GM12878 (cell line): ENCODE measurements around the gene CALN1. TPM values are rescaled to one million over a fixed set of nuclear protein-coding genes. Genes with fewer than 3 reads are reported as not detected.

Source experiments
- ATAC-seq: fragments of 200-7000 bp; cut with Tn5 transposase; 3 replicates; pipeline ENCODE4 v1.9.1; 2020; ENCODE audit warnings: mild to moderate bottlenecking, moderate library complexity
- BruUV-seq: library from RNA; stranded (reverse); fragments of 400-500 nt; replicated peaks from 2 replicates; lab custom pipeline; 2021; lab: Mats Ljungman, UMichigan
- CTCF ChIA-PET: fragments of 300-600 bp; sonication (Branson Sonifier 250); formaldehyde crosslinking; extraction: SDS; loops from one replicate; lab custom pipeline; 2021; ENCODE audit warnings: inconsistent platforms; lab: Yijun Ruan, JAX
- POLR2A ChIA-PET: fragments of 350-600 bp; formaldehyde crosslinking; extraction: SDS; loops from one replicate; lab custom pipeline; 2021; ENCODE audit warnings: inconsistent platforms; lab: Charles Lee
- RAD21 ChIA-PET: fragments of 300-600 bp; sonication (Branson Sonifier 250); formaldehyde crosslinking; loops from one replicate; lab custom pipeline; 2023; ENCODE audit warnings: antibody characterized with exemption; ENCODE audit not compliant: unreplicated experiment; lab: Charles Lee
- SMC1A ChIA-PET: fragments of 300-600 bp; sonication (Branson Sonifier 250); formaldehyde crosslinking; loops from one replicate; lab custom pipeline; 2023; ENCODE audit not compliant: unreplicated experiment, uncharacterized antibody; lab: Charles Lee
- DNase-seq: peaks from one replicate; pipeline ENCODE4 v3.0.0-alpha.2; 2011; ENCODE audit warnings: low read depth, low spot score
- FAIRE-seq: peaks from 3 replicates; lab custom pipeline; 2011; peaks lifted over from hg19 to GRCh38; lab: Jason Lieb, UNC
- H2AFZ ChIP-seq: 2 replicates; pipeline ENCODE4 v1.6.0; 2011; ENCODE audit warnings: low read depth, low read length, control low read depth; ENCODE audit not compliant: control insufficient read depth
- H3K27ac ChIP-seq: 2 replicates; pipeline ENCODE4 v1.5.1; 2011; ENCODE audit warnings: control low read depth; ENCODE audit not compliant: control insufficient read depth, insufficient read depth
- H3K27me3 ChIP-seq, 2 experiments: replicated peaks in 1 of 2; 2 replicates each; pipeline versions ENCODE4 v1.6.0 to v1.6.1; 2011; ENCODE audit warnings: low read length in 1 of 2; ENCODE audit not compliant: control insufficient read depth in 2 of 2, insufficient read depth in 2 of 2
- H3K36me3 ChIP-seq, 2 experiments: 2 replicates each; pipeline ENCODE4 v1.5.1; 2011; ENCODE audit warnings: low read length in 1 of 2; ENCODE audit not compliant: control insufficient read depth in 2 of 2, insufficient read depth in 2 of 2
- H3K4me1 ChIP-seq: 2 replicates; pipeline ENCODE4 v1.6.1; 2011; ENCODE audit warnings: mild to moderate bottlenecking, low read length, moderate library complexity, mixed read lengths; ENCODE audit not compliant: control insufficient read depth, insufficient read depth
- H3K4me2 ChIP-seq: 2 replicates; pipeline ENCODE4 v1.6.0; 2011; ENCODE audit warnings: control low read depth; ENCODE audit not compliant: control insufficient read depth, insufficient read depth
- H3K4me3 ChIP-seq: fragments of 200-600 bp; sonication (generic); 2 replicates; pipeline ENCODE4 v1.5.1; 2016
- H3K79me2 ChIP-seq: 2 replicates; pipeline ENCODE4 v1.6.0; 2011; ENCODE audit warnings: low read length; ENCODE audit not compliant: control insufficient read depth, insufficient read depth
- H3K9ac ChIP-seq: 2 replicates; pipeline ENCODE4 v1.8.0; 2011; ENCODE audit warnings: low read length, control low read depth, mixed read lengths; ENCODE audit not compliant: control insufficient read depth, insufficient read depth
- H3K9me3 ChIP-seq: replicated peaks from 3 replicates; pipeline ENCODE4 v1.5.1; 2011; ENCODE audit warnings: mild to moderate bottlenecking, low read length; ENCODE audit not compliant: control insufficient read depth, insufficient read depth
- H4K20me1 ChIP-seq: 2 replicates; pipeline ENCODE4 v1.6.0; 2011; ENCODE audit not compliant: control insufficient read depth, insufficient read depth
- BMI1 ChIP-seq: fragments of 450-650 bp; IDR thresholded peaks from 2 replicates; pipeline ENCODE4 v1.6.1; 2016; ENCODE audit warnings: mild to moderate bottlenecking, moderate library complexity, borderline replicate concordance
- PAX8 ChIP-seq: fragments of 450-650 bp; IDR thresholded peaks from 2 replicates; pipeline ENCODE4 v1.6.1; 2017; ENCODE audit warnings: mild to moderate bottlenecking, moderate library complexity
- POU2F2 ChIP-seq: IDR thresholded peaks from 3 replicates; pipeline ENCODE4 v1.6.1; 2011; ENCODE audit warnings: low read depth, mild to moderate bottlenecking, low read length, borderline replicate concordance
- SREBF2 ChIP-seq: IDR thresholded peaks from 2 replicates; pipeline ENCODE4 v1.6.1; 2012; ENCODE audit warnings: mild to moderate bottlenecking, low read length
- STAT3 ChIP-seq: IDR thresholded peaks from 2 replicates; pipeline ENCODE4 v1.6.1; 2011; ENCODE audit warnings: low read depth, low read length, improper control_type of control experiment
- ZBTB33 ChIP-seq: fragments of 450-650 bp; IDR thresholded peaks from 2 replicates; pipeline ENCODE4 v1.6.1; 2017; ENCODE audit warnings: mild to moderate bottlenecking
- ZBTB40 ChIP-seq: fragments of 450-650 bp; IDR thresholded peaks from 2 replicates; pipeline ENCODE4 v1.6.1; 2016; ENCODE audit warnings: mild to moderate bottlenecking, moderate library complexity, borderline replicate concordance
- ZNF622 ChIP-seq: fragments of 450-650 bp; IDR thresholded peaks from 2 replicates; pipeline ENCODE4 v1.6.1; 2017; ENCODE audit warnings: mild to moderate bottlenecking, inconsistent platforms
- in situ Hi-C: fragments of 300-500 bp; cut with MboI; formaldehyde crosslinking; loops from 9 replicates; pipeline ENCODE4 v1.14.3; 2018; ENCODE audit warnings: mixed read lengths
- intact Hi-C: fragments of 100-400 bp; cut with micrococcal nuclease; formaldehyde crosslinking; loops from one replicate; pipeline ENCODE4 v1.14.2; 2022; ENCODE audit not compliant: unreplicated experiment
- polyA plus RNA-seq, 11 experiments: library from polyadenylated mRNA; depleted of rRNA in 4 of 11; unstranded in 6 of 11; stranded (reverse) in 5 of 11; fragments of >200 nt; fragmentation: Nextera tagmentation in 4 of 11; fragmentation: Illumina TruSeq in 1 of 11; extraction: Ambion mirVana in 4 of 11; extraction: Trizol in 1 of 11; gene quantifications; 1 replicate in 1 of 11; 2 replicates in 10 of 11; pipeline versions ENCODE4 v1.2.1 to v1.2.3, GENCODE V29; 2011 to 2016; ENCODE audit warnings: inconsistent platforms in 2 of 11, missing spikeins in 2 of 11, low read depth in 1 of 11
- total RNA-seq, 4 experiments: library from RNA; depleted of rRNA in 3 of 4; stranded (reverse); fragments of >200 nt in 3 of 4; fragmentation: Illumina TruSeq in 1 of 4; extraction: Trizol in 1 of 4; gene quantifications; 2 replicates each; pipeline versions ENCODE4 v1.2.1 to v1.2.3, GENCODE V29; 2013 to 2021
- TF ChIP-seq, protein P1 (sequence below): fragments of 450-650 bp; IDR thresholded peaks from 2 replicates; pipeline ENCODE4 v1.6.1; 2017; ENCODE audit warnings: mild to moderate bottlenecking, moderate library complexity
- TF ChIP-seq, protein P2 (sequence below): fragments of 450-650 bp; IDR thresholded peaks from 2 replicates; pipeline ENCODE4 v1.6.1; 2017; ENCODE audit warnings: borderline replicate concordance
- TF ChIP-seq, protein P3 (sequence below): IDR thresholded peaks from 2 replicates; pipeline ENCODE4 v1.6.1; 2012; ENCODE audit warnings: low read length, inconsistent platforms

The CALN1 gene
- total and polyA plus RNA-seq, 10 of the 15 experiments (the other 5 are each of a cell fraction or from before 2014, with no cell fraction given): 0.48 to 15.3 (median 1.6) TPM

DNA sequence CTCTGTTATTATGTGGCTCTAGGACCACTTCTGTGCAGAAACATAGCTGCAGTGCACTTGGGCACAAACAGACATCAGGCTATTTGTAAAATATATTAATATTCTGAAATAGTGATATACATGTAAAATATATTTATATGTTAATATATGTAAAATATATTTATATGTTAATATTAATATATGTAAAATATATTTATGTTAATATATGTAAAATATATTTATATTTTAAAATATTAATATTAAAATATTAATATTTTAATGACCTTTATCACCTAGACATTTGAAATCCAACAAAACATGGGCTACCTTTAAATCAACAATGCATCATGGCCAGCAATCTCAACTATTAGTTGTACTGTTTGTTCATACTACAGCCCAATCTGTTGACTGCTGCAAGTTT is 347.2 kb downstream of the CALN1 start (continued):
- TF ChIP-seq, protein P1, sequence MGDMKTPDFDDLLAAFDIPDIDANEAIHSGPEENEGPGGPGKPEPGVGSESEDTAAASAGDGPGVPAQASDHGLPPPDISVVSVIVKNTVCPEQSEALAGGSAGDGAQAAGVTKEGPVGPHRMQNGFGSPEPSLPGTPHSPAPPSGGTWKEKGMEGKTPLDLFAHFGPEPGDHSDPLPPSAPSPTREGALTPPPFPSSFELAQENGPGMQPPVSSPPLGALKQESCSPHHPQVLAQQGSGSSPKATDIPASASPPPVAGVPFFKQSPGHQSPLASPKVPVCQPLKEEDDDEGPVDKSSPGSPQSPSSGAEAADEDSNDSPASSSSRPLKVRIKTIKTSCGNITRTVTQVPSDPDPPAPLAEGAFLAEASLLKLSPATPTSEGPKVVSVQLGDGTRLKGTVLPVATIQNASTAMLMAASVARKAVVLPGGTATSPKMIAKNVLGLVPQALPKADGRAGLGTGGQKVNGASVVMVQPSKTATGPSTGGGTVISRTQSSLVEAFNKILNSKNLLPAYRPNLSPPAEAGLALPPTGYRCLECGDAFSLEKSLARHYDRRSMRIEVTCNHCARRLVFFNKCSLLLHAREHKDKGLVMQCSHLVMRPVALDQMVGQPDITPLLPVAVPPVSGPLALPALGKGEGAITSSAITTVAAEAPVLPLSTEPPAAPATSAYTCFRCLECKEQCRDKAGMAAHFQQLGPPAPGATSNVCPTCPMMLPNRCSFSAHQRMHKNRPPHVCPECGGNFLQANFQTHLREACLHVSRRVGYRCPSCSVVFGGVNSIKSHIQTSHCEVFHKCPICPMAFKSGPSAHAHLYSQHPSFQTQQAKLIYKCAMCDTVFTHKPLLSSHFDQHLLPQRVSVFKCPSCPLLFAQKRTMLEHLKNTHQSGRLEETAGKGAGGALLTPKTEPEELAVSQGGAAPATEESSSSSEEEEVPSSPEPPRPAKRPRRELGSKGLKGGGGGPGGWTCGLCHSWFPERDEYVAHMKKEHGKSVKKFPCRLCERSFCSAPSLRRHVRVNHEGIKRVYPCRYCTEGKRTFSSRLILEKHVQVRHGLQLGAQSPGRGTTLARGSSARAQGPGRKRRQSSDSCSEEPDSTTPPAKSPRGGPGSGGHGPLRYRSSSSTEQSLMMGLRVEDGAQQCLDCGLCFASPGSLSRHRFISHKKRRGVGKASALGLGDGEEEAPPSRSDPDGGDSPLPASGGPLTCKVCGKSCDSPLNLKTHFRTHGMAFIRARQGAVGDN: no peak

DNA sequence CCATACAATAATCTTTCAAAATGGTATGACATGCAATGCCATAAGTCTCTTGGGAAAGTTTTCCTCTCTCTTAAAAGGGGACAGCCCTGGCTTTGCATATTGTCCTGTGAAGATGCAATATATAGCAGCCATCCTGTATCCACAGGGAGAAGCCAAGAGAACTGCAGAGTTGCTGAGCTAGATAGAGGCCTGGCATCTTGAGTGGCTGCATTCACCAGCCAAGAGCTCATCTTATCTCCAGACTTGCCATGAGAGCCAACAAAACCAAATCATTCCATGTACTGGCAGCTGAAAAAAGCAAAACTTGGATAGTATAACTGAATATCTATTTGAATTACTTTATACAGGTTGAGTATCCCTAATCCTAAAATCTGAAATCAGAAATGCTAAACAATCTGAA is 348.8 kb downstream of the CALN1 start:
- Histone ChIP-seq H3K79me2 (no peaks in the 10 kb centered on the region), H3K9me3 (no peaks in the 10 kb centered on the region), H4K20me1 (no peaks in the 10 kb centered on the region), H3K4me2 (no peak overlapping the region), H3K36me3 (no peaks in the 10 kb centered on the region), H3K9ac (no peak overlapping the region), H3K27me3 (no peaks in the 10 kb centered on the region), H3K4me3 (no peak overlapping the region), H3K27ac (no peak overlapping the region), H2AFZ (no peak overlapping the region), H3K4me1 (no peaks in the 10 kb centered on the region)
- ATAC-seq (no peak), DNase-seq (no peak), FAIRE-seq (no peak)
- intact Hi-C loops: no loop called here
- ChIA-PET POLR2A (no interaction called here), CTCF (no interaction called here), SMC1A (no interaction called here), RAD21 (no interaction called here)
- no TSS peak for BruUV-seq
- in situ Hi-C loops: no loop called here
- TF ChIP-seq, protein P2, sequence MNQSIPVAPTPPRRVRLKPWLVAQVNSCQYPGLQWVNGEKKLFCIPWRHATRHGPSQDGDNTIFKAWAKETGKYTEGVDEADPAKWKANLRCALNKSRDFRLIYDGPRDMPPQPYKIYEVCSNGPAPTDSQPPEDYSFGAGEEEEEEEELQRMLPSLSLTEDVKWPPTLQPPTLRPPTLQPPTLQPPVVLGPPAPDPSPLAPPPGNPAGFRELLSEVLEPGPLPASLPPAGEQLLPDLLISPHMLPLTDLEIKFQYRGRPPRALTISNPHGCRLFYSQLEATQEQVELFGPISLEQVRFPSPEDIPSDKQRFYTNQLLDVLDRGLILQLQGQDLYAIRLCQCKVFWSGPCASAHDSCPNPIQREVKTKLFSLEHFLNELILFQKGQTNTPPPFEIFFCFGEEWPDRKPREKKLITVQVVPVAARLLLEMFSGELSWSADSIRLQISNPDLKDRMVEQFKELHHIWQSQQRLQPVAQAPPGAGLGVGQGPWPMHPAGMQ: no peak
- TF ChIP-seq ZNF622 (no peak), STAT3 (no peak), PAX8 (no peak), POU2F2 (no peak), BMI1 (no peak), ZBTB33 (no peak), ZBTB40 (no peak), SREBF2 (no peak)
- TF ChIP-seq, protein P3, sequence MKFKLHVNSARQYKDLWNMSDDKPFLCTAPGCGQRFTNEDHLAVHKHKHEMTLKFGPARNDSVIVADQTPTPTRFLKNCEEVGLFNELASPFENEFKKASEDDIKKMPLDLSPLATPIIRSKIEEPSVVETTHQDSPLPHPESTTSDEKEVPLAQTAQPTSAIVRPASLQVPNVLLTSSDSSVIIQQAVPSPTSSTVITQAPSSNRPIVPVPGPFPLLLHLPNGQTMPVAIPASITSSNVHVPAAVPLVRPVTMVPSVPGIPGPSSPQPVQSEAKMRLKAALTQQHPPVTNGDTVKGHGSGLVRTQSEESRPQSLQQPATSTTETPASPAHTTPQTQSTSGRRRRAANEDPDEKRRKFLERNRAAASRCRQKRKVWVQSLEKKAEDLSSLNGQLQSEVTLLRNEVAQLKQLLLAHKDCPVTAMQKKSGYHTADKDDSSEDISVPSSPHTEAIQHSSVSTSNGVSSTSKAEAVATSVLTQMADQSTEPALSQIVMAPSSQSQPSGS: no peak
